Uterus (tissue), 4 donors: ENCODE data around the gene PIGP. TPM values are rescaled to one million over a fixed set of nuclear protein-coding genes. Genes with fewer than 3 reads are reported as not detected.

Experiments used
- DNase-seq, 2 donors: peaks; one replicate each; pipeline ENCODE4 v3.0.0-alpha.2; 2019 to 2020
- H3K27ac ChIP-seq, 2 donors: fragments of 200-600 bp; sonication (generic); 1 replicate in 1 of 2; 2 replicates in 1 of 2; pipeline ENCODE4 v1.5.1; 2016 to 2018
- H3K27me3 ChIP-seq, 2 donors: fragments of 200-600 bp; sonication (generic); one replicate each; pipeline ENCODE4 v1.5.1; 2018 to 2019; ENCODE audit warnings: control low read depth in 1 of 2
- H3K36me3 ChIP-seq, 2 donors: fragments of 200-600 bp; sonication (generic); one replicate each; pipeline ENCODE4 v1.5.1; 2019; ENCODE audit warnings: control low read depth in 1 of 2
- H3K4me1 ChIP-seq, 2 donors: fragments of 200-600 bp; sonication (generic); one replicate each; pipeline ENCODE4 v1.5.1; 2018 to 2019; ENCODE audit warnings: control low read depth in 1 of 2
- H3K4me3 ChIP-seq, 2 donors: fragments of 200-600 bp; sonication (generic); 1 replicate in 1 of 2; 2 replicates in 1 of 2; pipeline ENCODE4 v1.5.1; 2018 to 2019; ENCODE audit warnings: mild to moderate bottlenecking in 1 of 2
- H3K9me3 ChIP-seq, 2 donors: fragments of 200-600 bp; sonication (generic); one replicate each; pipeline ENCODE4 v1.5.1; 2019; ENCODE audit warnings: control low read depth in 1 of 2
- POLR2A ChIP-seq, 2 donors: fragments of 450-650 bp; IDR thresholded peaks; one replicate each; pipeline ENCODE4 v1.6.1; 2016; ENCODE audit warnings: antibody characterized with exemption in 2 of 2, mild to moderate bottlenecking in 1 of 2, moderate library complexity in 1 of 2
- intact Hi-C: fragments of 100-400 bp; cut with DNase I; formaldehyde crosslinking; loops from one replicate; pipeline ENCODE4 v1.15.1; 2023; ENCODE audit warnings: low total_unique reads
- total RNA-seq, 4 donors: library from RNA; depleted of rRNA in 3 of 4; stranded (reverse); fragments of >200 nt in 3 of 4; gene quantifications; one replicate each; pipeline versions ENCODE4 v1.1.0 to v1.2.4, GENCODE V29; 2014 to 2023
- TF ChIP-seq, protein P1 (sequence below), 4 experiments: fragments of 200-600 bp in 2 of 4; fragments of 450-650 bp in 2 of 4; sonication (generic) in 2 of 4; IDR thresholded peaks; one replicate each; pipeline ENCODE4 v1.5.1; 2016 to 2019; ENCODE audit warnings: antibody characterized with exemption in 4 of 4, mild to moderate bottlenecking in 2 of 4, moderate library complexity in 1 of 4
- donor health status: DM: yes; HTN: yes; CAD: no.

PIGP gene
- total RNA-seq, 4 donors from 2014 or later = 1.8 to 20.1 (median 9.3) TPM

DNA sequence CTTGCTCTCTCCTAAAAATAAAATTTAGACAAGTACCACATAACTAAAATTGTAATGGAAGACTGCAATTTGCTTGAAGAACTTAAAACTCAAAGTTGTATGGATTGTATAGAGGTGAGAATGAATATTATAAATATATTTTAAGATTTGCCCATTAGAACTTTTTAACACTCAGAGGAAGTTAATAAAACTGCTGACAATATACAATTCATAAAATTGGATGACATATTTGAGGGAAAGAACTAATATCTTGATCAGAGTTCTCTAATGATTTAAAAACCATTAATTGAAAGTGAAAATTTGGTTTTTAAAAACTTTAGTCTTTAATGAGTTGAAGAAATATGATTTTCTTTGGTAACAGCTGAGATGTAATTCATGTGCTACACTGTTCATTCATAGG, 21.1 kb upstream of the PIGP start:
- Histone ChIP-seq H3K27ac (no peak overlapping the region), H3K4me3 (no peak overlapping the region), H3K27me3 (no peaks in the 10 kb centered on the region), H3K4me1 (no peaks in the 10 kb centered on the region), H3K9me3 (no peaks in the 10 kb centered on the region), H3K36me3 (no peaks in the 10 kb centered on the region)
- no peak for DNase-seq
- TF ChIP-seq, protein P1, sequence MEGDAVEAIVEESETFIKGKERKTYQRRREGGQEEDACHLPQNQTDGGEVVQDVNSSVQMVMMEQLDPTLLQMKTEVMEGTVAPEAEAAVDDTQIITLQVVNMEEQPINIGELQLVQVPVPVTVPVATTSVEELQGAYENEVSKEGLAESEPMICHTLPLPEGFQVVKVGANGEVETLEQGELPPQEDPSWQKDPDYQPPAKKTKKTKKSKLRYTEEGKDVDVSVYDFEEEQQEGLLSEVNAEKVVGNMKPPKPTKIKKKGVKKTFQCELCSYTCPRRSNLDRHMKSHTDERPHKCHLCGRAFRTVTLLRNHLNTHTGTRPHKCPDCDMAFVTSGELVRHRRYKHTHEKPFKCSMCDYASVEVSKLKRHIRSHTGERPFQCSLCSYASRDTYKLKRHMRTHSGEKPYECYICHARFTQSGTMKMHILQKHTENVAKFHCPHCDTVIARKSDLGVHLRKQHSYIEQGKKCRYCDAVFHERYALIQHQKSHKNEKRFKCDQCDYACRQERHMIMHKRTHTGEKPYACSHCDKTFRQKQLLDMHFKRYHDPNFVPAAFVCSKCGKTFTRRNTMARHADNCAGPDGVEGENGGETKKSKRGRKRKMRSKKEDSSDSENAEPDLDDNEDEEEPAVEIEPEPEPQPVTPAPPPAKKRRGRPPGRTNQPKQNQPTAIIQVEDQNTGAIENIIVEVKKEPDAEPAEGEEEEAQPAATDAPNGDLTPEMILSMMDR (IDR thresholded peaks at IDR 0.05) = no peak
- TF ChIP-seq POLR2A (IDR thresholded peaks at IDR 0.05) = no peak
- intact Hi-C loops = no loop called here

GRCh38 chr21:37088186-37088735, 15.4 kb upstream of the PIGP start:
- no peaks in the 10 kb centered on the region for H3K4me1 ChIP-seq
- no peaks in the 10 kb centered on the region for H3K9me3 ChIP-seq
- H3K4me3 ChIP-seq = no peak overlapping the region
- intact Hi-C loops = no loop called here
- no peaks in the 10 kb centered on the region for H3K36me3 ChIP-seq
- DNase-seq = no peak
- no peak for TF ChIP-seq POLR2A (IDR thresholded peaks at IDR 0.05)
- TF ChIP-seq, protein P1 (IDR thresholded peaks at IDR 0.05) = no peak
- no peaks in the 10 kb centered on the region for H3K27me3 ChIP-seq
- H3K27ac ChIP-seq = no peak overlapping the region

- TF ChIP-seq, protein P1 (IDR thresholded peaks at IDR 0.05) = peak; percentile 12 to 38 (median 36)
- TF ChIP-seq POLR2A (IDR thresholded peaks at IDR 0.05) = no peak
- no peaks in the 10 kb centered on the region for H3K9me3 ChIP-seq
- H3K4me1 ChIP-seq = no peaks in the 10 kb centered on the region
- H3K27ac ChIP-seq = no peak overlapping the region
- intact Hi-C loops = no loop called here
- no peaks in the 10 kb centered on the region for H3K27me3 ChIP-seq
- H3K4me3 ChIP-seq = no peak overlapping the region
- DNase-seq = no peak
- H3K36me3 ChIP-seq = no peaks in the 10 kb centered on the region
These were observed 14.3 kb upstream of the PIGP start for GRCh38 chr21:37087188-37087587.

DNA sequence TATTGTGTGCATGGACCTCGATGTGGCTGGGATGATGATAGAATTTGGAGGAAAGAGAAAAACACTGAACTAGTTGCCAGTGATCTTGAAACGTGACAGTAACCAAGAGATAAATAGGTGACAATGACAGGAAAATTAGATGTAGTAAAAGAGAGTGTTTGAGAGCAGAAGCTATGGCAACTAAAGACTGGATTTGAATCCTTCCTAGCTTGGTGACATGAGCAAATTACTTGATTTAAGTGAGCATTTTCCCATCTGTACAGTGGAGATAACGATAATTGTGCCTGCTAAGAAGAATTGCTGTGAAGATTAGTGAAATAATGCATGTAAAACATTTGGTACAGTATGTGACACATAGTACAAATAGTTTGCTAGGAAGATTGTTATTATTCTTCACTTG, 12.9 kb upstream of the PIGP start:
- Histone ChIP-seq H3K27ac (no peak overlapping the region), H3K4me1 (no peaks in the 10 kb centered on the region), H3K36me3 (no peaks in the 10 kb centered on the region), H3K27me3 (no peaks in the 10 kb centered on the region), H3K4me3 (no peak overlapping the region), H3K9me3 (no peaks in the 10 kb centered on the region)
- DNase-seq = no peak
- TF ChIP-seq, protein P1 (IDR thresholded peaks at IDR 0.05) = no peak
- no peak for TF ChIP-seq POLR2A (IDR thresholded peaks at IDR 0.05)
- intact Hi-C loops = no loop called here

DNA sequence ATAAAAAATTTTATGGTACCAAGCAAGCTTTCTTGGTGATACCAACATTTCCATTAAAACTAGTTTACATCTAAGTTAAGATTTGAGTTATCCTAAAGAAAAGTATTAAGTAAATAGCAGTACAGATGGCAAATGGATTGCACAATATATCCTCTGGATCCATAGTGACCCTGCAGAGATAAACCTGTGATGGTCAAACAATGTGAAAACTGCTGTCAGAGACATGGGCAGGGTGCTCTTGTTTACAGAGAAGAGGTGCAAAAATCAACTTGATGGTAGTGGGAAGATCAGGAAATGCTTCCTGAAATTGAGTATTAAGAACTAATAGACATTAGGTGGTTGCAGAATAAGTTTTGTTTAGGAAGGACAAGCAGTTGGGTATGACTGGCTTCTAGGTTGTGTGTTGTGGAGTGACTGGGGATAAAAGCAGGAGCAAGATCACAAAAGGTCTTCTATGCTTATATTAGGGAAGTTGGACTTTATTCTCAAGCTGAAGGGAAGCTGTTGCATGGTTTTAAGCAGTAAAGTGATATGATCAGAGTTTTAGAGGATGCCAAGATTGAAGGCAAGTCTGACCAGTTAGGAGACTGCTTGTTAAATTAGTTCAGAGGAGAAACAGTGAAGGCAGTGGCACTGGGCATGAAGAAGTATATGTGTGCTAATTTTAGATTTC, 10.1 kb upstream of the PIGP start:
- H3K9me3 ChIP-seq = peaks cover 0 to 3% of the 10 kb centered on the region in 2 donors
- intact Hi-C loops = no loop called here
- DNase-seq = no peak
- no peaks in the 10 kb centered on the region for H3K36me3 ChIP-seq
- H3K27me3 ChIP-seq = no peaks in the 10 kb centered on the region
- H3K27ac ChIP-seq = no peak overlapping the region
- H3K4me3 ChIP-seq = no peak overlapping the region
- H3K4me1 ChIP-seq = no peaks in the 10 kb centered on the region
- no peak for TF ChIP-seq POLR2A (IDR thresholded peaks at IDR 0.05)
- TF ChIP-seq, protein P1 (IDR thresholded peaks at IDR 0.05) = no peak
